Stimulated activated memory B cell treated with anti-CD40 and anti-IgM and Interleukin-4, amounts not matched to agents 10 μg/mL and 1 μg/mL and 100 μg/mL, for 72 hours (primary cell): ENCODE data around the gene ZFR2.
A peak's percentile ranks its signal among the peaks of the same experiment; 100 is the strongest.
"Not testable (repeated sequence)": the region's sequence is repeated elsewhere in the genome, so short reads cannot be mapped to it uniquely, and the experiment has no call there.

Experiments used
- ATAC-seq: fragments of 150-1000 bp; cut with Tn5 transposase; 2 replicates; pipeline ENCODE4 v1.10.0; 2021
- H3K27ac Mint-ChIP-seq: one replicate; pipeline ENCODE4 v1.8.0; 2022; ENCODE audit warnings: mild to moderate bottlenecking, mixed read lengths
- H3K27me3 Mint-ChIP-seq: one replicate; pipeline ENCODE4 v1.8.0; 2022; ENCODE audit warnings: mixed read lengths
- H3K36me3 Mint-ChIP-seq: one replicate; pipeline ENCODE4 v1.8.0; 2022; ENCODE audit warnings: mixed read lengths
- H3K4me1 Mint-ChIP-seq: one replicate; pipeline ENCODE4 v1.8.0; 2022; ENCODE audit warnings: mixed read lengths
- H3K4me3 Mint-ChIP-seq: one replicate; pipeline ENCODE4 v1.8.0; 2022; ENCODE audit warnings: mild to moderate bottlenecking, moderate library complexity, mixed read lengths
- H3K9me3 Mint-ChIP-seq: one replicate; pipeline ENCODE4 v1.8.0; 2022; ENCODE audit warnings: mixed read lengths

ZFR2 gene

GRCh38 chr19:3868770-3869456 lies at the start of gene ZFR2:
Gene ZFR2, minus strand, starts transcription at chr19:3869038. Its CDS starts 21 bp downstream, at chr19:3869017.
- Mint-ChIP-seq H3K9me3 (peaks cover 6% of the 10 kb centered on the region), H3K4me3 (no peak within 1 kb of the TSS), H3K27me3 (peaks cover 69% of the 10 kb centered on the region), H3K27ac (no peak within 1 kb of the TSS), H3K4me1 (peaks cover 8% of the 10 kb centered on the region), H3K36me3 (peaks cover 8% of the 10 kb centered on the region)
- peak; percentile 20 for ATAC-seq

GRCh38 chr19:3916033-3916432 lies 47.2 kb upstream of the ZFR2 start:
- Mint-ChIP-seq H3K4me1 (peaks cover 9% of the 10 kb centered on the region), H3K4me3 (peak overlapping the region; percentile 2), H3K36me3 (peaks cover 5% of the 10 kb centered on the region), H3K27me3 (peaks cover 33% of the 10 kb centered on the region), H3K27ac (no peak overlapping the region), H3K9me3 (peaks cover 4% of the 10 kb centered on the region)
- no peak for ATAC-seq

- Mint-ChIP-seq H3K4me1 (peaks cover 9% of the 10 kb centered on the region), H3K36me3 (peaks cover 5% of the 10 kb centered on the region), H3K27me3 (peaks cover 33% of the 10 kb centered on the region), H3K4me3 (no peak overlapping the region), H3K27ac (no peak overlapping the region), H3K9me3 (peaks cover 6% of the 10 kb centered on the region)
- no peak for ATAC-seq
Observed at GRCh38 chr19:3914199-3914598, 45.4 kb upstream of the ZFR2 start.

GRCh38 chr19:3910105-3910504 lies 41.3 kb upstream of the ZFR2 start:
- Mint-ChIP-seq H3K4me3 (no peak overlapping the region), H3K9me3 (peaks cover 2% of the 10 kb centered on the region), H3K27ac (no peak overlapping the region), H3K36me3 (no peaks in the 10 kb centered on the region), H3K4me1 (no peaks in the 10 kb centered on the region), H3K27me3 (peaks cover 9% of the 10 kb centered on the region)
- no peak for ATAC-seq

GRCh38 chr19:3908266-3909054 lies 39.6 kb upstream of the ZFR2 start:
- H3K27ac Mint-ChIP-seq: no peak overlapping the region
- H3K36me3 Mint-ChIP-seq: no peaks in the 10 kb centered on the region
- H3K27me3 Mint-ChIP-seq: peaks cover 9% of the 10 kb centered on the region
- no peaks in the 10 kb centered on the region for H3K4me1 Mint-ChIP-seq
- peaks cover 2% of the 10 kb centered on the region for H3K9me3 Mint-ChIP-seq
- no peak for ATAC-seq
- H3K4me3 Mint-ChIP-seq: no peak overlapping the region

GRCh38 chr19:3907626-3908265 lies 38.9 kb upstream of the ZFR2 start:
- H3K9me3 Mint-ChIP-seq: peaks cover 2% of the 10 kb centered on the region
- no peak for ATAC-seq
- no peak overlapping the region for H3K27ac Mint-ChIP-seq
- H3K36me3 Mint-ChIP-seq: no peaks in the 10 kb centered on the region
- no peaks in the 10 kb centered on the region for H3K4me1 Mint-ChIP-seq
- no peak overlapping the region for H3K4me3 Mint-ChIP-seq
- peaks cover 14% of the 10 kb centered on the region for H3K27me3 Mint-ChIP-seq

GRCh38 chr19:3904233-3904632 lies 35.4 kb upstream of the ZFR2 start:
- Mint-ChIP-seq H3K9me3 (peaks cover 3% of the 10 kb centered on the region), H3K4me1 (no peaks in the 10 kb centered on the region), H3K27me3 (peaks cover 40% of the 10 kb centered on the region), H3K27ac (no peak overlapping the region), H3K4me3 (no peak overlapping the region), H3K36me3 (no peaks in the 10 kb centered on the region)
- ATAC-seq: no peak

GRCh38 chr19:3902317-3902973 lies 33.6 kb upstream of the ZFR2 start:
- Mint-ChIP-seq H3K4me3 (no peak overlapping the region), H3K27me3 (peaks cover 37% of the 10 kb centered on the region), H3K4me1 (no peaks in the 10 kb centered on the region), H3K27ac (no peak overlapping the region), H3K36me3 (no peaks in the 10 kb centered on the region), H3K9me3 (peaks cover 8% of the 10 kb centered on the region)
- no peak for ATAC-seq

- Mint-ChIP-seq H3K27me3 (peaks cover 40% of the 10 kb centered on the region), H3K36me3 (no peaks in the 10 kb centered on the region), H3K4me1 (no peaks in the 10 kb centered on the region), H3K27ac (no peak overlapping the region), H3K4me3 (no peak overlapping the region), H3K9me3 (peaks cover 8% of the 10 kb centered on the region)
- ATAC-seq: no peak
Observed at GRCh38 chr19:3899531-3900294, 30.9 kb upstream of the ZFR2 start.

- H3K4me3 Mint-ChIP-seq: no peak overlapping the region
- peaks cover 8% of the 10 kb centered on the region for H3K9me3 Mint-ChIP-seq
- ATAC-seq: no peak
- no peaks in the 10 kb centered on the region for H3K4me1 Mint-ChIP-seq
- H3K27me3 Mint-ChIP-seq: peaks cover 40% of the 10 kb centered on the region
- H3K36me3 Mint-ChIP-seq: no peaks in the 10 kb centered on the region
- H3K27ac Mint-ChIP-seq: no peak overlapping the region
Observed at GRCh38 chr19:3898426-3898825, 29.6 kb upstream of the ZFR2 start.

- H3K9me3 Mint-ChIP-seq: peaks cover 8% of the 10 kb centered on the region
Observed at GRCh38 chr19:3897936-3898335, 29.1 kb upstream of the ZFR2 start.

GRCh38 chr19:3895788-3896187 lies 26.9 kb upstream of the ZFR2 start:
- Mint-ChIP-seq H3K36me3 (no peaks in the 10 kb centered on the region), H3K9me3 (peaks cover 8% of the 10 kb centered on the region), H3K27ac (no peak overlapping the region), H3K4me3 (no peak overlapping the region), H3K4me1 (no peaks in the 10 kb centered on the region), H3K27me3 (peaks cover 18% of the 10 kb centered on the region)
- ATAC-seq: no peak

More at GRCh38 chr19:3897936-3898335, 29.1 kb upstream of the ZFR2 start:
- no peak for ATAC-seq
- Mint-ChIP-seq H3K27ac (no peak overlapping the region), H3K27me3 (peaks cover 36% of the 10 kb centered on the region), H3K4me1 (no peaks in the 10 kb centered on the region), H3K36me3 (no peaks in the 10 kb centered on the region), H3K4me3 (no peak overlapping the region)

GRCh38 chr19:3894959-3895358 lies 26.1 kb upstream of the ZFR2 start:
- H3K27me3 Mint-ChIP-seq: peaks cover 10% of the 10 kb centered on the region
- H3K9me3 Mint-ChIP-seq, ATAC-seq, H3K36me3 Mint-ChIP-seq, H3K4me3 Mint-ChIP-seq, H3K4me1 Mint-ChIP-seq, H3K27ac Mint-ChIP-seq: not testable (repeated sequence)

- peaks cover 4% of the 10 kb centered on the region for H3K9me3 Mint-ChIP-seq
Observed at GRCh38 chr19:3893509-3894179, 24.8 kb upstream of the ZFR2 start.

More at GRCh38 chr19:3893509-3894179, 24.8 kb upstream of the ZFR2 start:
- Mint-ChIP-seq H3K27me3 (peaks cover 9% of the 10 kb centered on the region), H3K36me3 (no peaks in the 10 kb centered on the region), H3K27ac (no peak overlapping the region), H3K4me1 (no peaks in the 10 kb centered on the region), H3K4me3 (no peak overlapping the region)
- ATAC-seq: no peak
